Natural killer cell (primary cell): ENCODE data around the gene TSPAN11. TPM values are rescaled to one million over a fixed set of nuclear protein-coding genes. Genes with fewer than 3 reads are reported as not detected.

Experiments
- ATAC-seq, 3 donors: fragments of 150-1000 bp in 2 of 3; fragments of 200-7000 bp in 1 of 3; cut with Tn5 transposase; 1 replicate in 1 of 3; 2 replicates in 2 of 3; pipeline ENCODE4 v1.10.0; 2021; ENCODE audit warnings: mild to moderate bottlenecking in 2 of 3, moderate library complexity in 2 of 3
- DNase-seq, 2 donors: peaks; one replicate each; pipeline versions ENCODE4 v3.0.0 to v3.0.0-alpha.2; 2013 to 2021; ENCODE audit warnings: mixed read lengths in 1 of 2
- H3K27ac ChIP-seq: one replicate; pipeline ENCODE4 v1.5.1; 2013; ENCODE audit warnings: mild to moderate bottlenecking, low read length
- H3K27me3 ChIP-seq: one replicate; pipeline ENCODE4 v1.6.1; 2013; ENCODE audit warnings: low read length; ENCODE audit not compliant: control insufficient read depth, insufficient read depth
- H3K36me3 ChIP-seq: one replicate; pipeline ENCODE4 v1.6.1; 2013; ENCODE audit warnings: low read length; ENCODE audit not compliant: control insufficient read depth, insufficient read depth
- H3K4me1 ChIP-seq: one replicate; pipeline ENCODE4 v1.6.1; 2013; ENCODE audit warnings: low read length; ENCODE audit not compliant: control insufficient read depth, insufficient read depth
- H3K4me3 ChIP-seq: one replicate; pipeline ENCODE4 v1.5.1; 2013; ENCODE audit warnings: low read length
- H3K9me3 ChIP-seq: one replicate; pipeline ENCODE4 v1.6.1; 2013; ENCODE audit warnings: low read length; ENCODE audit not compliant: control insufficient read depth, insufficient read depth
- H3K27ac Mint-ChIP-seq, 2 donors: one replicate each; pipeline ENCODE4 v1.8.0; 2022; ENCODE audit warnings: mild to moderate bottlenecking in 2 of 2, mixed read lengths in 2 of 2, moderate library complexity in 1 of 2
- H3K27me3 Mint-ChIP-seq, 2 donors: one replicate each; pipeline ENCODE4 v1.8.0; 2022; ENCODE audit warnings: low read depth in 2 of 2, mixed read lengths in 2 of 2
- H3K36me3 Mint-ChIP-seq: one replicate; pipeline ENCODE4 v1.8.0; 2022; ENCODE audit warnings: mixed read lengths
- H3K4me1 Mint-ChIP-seq, 2 donors: one replicate each; pipeline ENCODE4 v1.8.0; 2022; ENCODE audit warnings: mixed read lengths in 2 of 2
- H3K4me3 Mint-ChIP-seq: one replicate; pipeline ENCODE4 v1.8.0; 2022; ENCODE audit warnings: mild to moderate bottlenecking, moderate library complexity, mixed read lengths
- H3K9me3 Mint-ChIP-seq, 2 donors: one replicate each; pipeline ENCODE4 v1.8.0; 2022; ENCODE audit warnings: mixed read lengths in 2 of 2
- WGBS: methylation state at CpG from one replicate; pipeline ENCODE4 v1.1.7; 2013; ENCODE audit warnings: missing lambda C conversion rate; ENCODE audit not compliant: insufficient coverage; 5-methylcytosine and 5-hydroxymethylcytosine counted together
- intact Hi-C: fragments of 100-400 bp; cut with micrococcal nuclease; formaldehyde crosslinking; loops from one replicate; pipeline ENCODE4 v1.14.2; 2022
- total RNA-seq, 4 donors: library from RNA; stranded (reverse); fragments of 120-200 nt in 1 of 4; gene quantifications; one replicate each; pipeline versions ENCODE4 v1.2.3 to v1.2.4, GENCODE V29; 2013 to 2022
- TF ChIP-seq, protein P1 (sequence below): fragments of 200-600 bp; IDR thresholded peaks from one replicate; pipeline ENCODE4 v1.8.0; 2022; ENCODE audit warnings: antibody characterized with exemption

TSPAN11 gene
- total RNA-seq, 3 donors from 2014 or later (not counting 1 experiment from before 2014, with no cell fraction given), result not detected

DNA sequence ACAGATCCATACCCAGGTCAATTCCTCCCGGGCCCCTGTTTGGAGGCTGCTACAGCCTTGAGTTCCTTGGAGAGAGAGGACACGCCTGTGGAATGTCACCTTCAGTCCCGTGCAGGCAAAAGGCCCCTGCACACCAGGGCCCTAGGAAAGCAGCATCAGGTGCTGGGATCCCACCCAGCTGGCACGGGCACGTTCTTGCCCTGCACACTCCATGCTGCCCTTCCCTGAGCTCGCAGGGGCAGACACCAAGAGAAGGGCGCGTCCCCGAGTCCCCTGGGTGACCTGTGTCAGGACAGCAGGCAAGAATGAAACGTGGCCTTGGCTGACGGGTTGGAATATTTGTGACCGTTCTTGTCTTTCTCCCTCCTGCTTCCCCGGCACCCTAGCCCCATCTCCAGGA is 67.7 kb downstream of the TSPAN11 start:
- Histone ChIP-seq H3K27ac (no peak overlapping the region), H3K36me3 (no peaks in the 10 kb centered on the region), H3K4me1 (no peaks in the 10 kb centered on the region), H3K9me3 (no peaks in the 10 kb centered on the region), H3K4me3 (no peak overlapping the region), H3K27me3 (no peaks in the 10 kb centered on the region)
- H3K9me3 Mint-ChIP-seq, result no peaks in the 10 kb centered on the region
- H3K27me3 Mint-ChIP-seq, result no peaks in the 10 kb centered on the region
- TF ChIP-seq, protein P1, sequence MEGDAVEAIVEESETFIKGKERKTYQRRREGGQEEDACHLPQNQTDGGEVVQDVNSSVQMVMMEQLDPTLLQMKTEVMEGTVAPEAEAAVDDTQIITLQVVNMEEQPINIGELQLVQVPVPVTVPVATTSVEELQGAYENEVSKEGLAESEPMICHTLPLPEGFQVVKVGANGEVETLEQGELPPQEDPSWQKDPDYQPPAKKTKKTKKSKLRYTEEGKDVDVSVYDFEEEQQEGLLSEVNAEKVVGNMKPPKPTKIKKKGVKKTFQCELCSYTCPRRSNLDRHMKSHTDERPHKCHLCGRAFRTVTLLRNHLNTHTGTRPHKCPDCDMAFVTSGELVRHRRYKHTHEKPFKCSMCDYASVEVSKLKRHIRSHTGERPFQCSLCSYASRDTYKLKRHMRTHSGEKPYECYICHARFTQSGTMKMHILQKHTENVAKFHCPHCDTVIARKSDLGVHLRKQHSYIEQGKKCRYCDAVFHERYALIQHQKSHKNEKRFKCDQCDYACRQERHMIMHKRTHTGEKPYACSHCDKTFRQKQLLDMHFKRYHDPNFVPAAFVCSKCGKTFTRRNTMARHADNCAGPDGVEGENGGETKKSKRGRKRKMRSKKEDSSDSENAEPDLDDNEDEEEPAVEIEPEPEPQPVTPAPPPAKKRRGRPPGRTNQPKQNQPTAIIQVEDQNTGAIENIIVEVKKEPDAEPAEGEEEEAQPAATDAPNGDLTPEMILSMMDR, result no peak
- intact Hi-C loops, result no loop called here
- no peak overlapping the region for H3K4me3 Mint-ChIP-seq
- no peak overlapping the region for H3K27ac Mint-ChIP-seq
- no peaks in the 10 kb centered on the region for H3K4me1 Mint-ChIP-seq
- ATAC-seq (no peak), DNase-seq (no peak)
- 91% methylated on average over 13 of the region's 13 CpGs for WGBS
- H3K36me3 Mint-ChIP-seq, result no peaks in the 10 kb centered on the region

- no peaks in the 10 kb centered on the region for H3K36me3 Mint-ChIP-seq
- H3K4me1 Mint-ChIP-seq, result no peaks in the 10 kb centered on the region
- intact Hi-C loops, result no loop called here
- Histone ChIP-seq H3K36me3 (no peaks in the 10 kb centered on the region), H3K4me1 (no peaks in the 10 kb centered on the region), H3K9me3 (no peaks in the 10 kb centered on the region), H3K4me3 (no peak overlapping the region), H3K27ac (no peak overlapping the region), H3K27me3 (no peaks in the 10 kb centered on the region)
- H3K4me3 Mint-ChIP-seq, result no peak overlapping the region
- DNase-seq (no peak), ATAC-seq (no peak)
- 79% methylated on average over 1 of the region's 2 CpGs for WGBS
- no peak overlapping the region for H3K27ac Mint-ChIP-seq
- peaks cover 0 to 2% of the 10 kb centered on the region in 2 donors for H3K27me3 Mint-ChIP-seq
- H3K9me3 Mint-ChIP-seq, result no peaks in the 10 kb centered on the region
- TF ChIP-seq, protein P1, result no peak
These were observed 69.7 kb downstream of the TSPAN11 start for GRCh38 chr12:30996255-30996654.

DNA sequence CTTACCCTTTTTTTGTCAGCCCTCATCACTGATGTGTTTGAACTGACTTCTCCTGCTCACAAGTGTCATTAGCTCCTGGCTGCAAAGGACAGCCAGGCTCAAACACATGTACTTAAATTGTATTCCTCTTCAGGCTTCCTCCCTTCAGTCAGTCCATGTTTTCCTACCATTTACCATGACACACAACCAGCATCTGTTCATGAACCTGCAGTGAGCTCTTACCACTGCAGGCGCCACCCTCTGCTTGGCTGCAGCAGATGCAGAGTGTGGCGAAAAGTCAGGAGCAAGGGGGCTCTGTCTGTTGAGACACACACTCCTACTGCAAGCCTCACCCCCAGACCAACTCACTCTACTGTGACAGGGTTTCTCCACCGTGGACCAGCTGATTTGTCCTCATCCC is 70.2 kb downstream of the TSPAN11 start:
- H3K27ac Mint-ChIP-seq, result no peak overlapping the region
- Histone ChIP-seq H3K4me3 (no peak overlapping the region), H3K27me3 (no peaks in the 10 kb centered on the region), H3K9me3 (no peaks in the 10 kb centered on the region), H3K36me3 (no peaks in the 10 kb centered on the region), H3K27ac (no peak overlapping the region), H3K4me1 (no peaks in the 10 kb centered on the region)
- 87% methylated on average over 3 of the region's 3 CpGs for WGBS
- H3K4me3 Mint-ChIP-seq, result no peak overlapping the region
- peaks cover 0 to 2% of the 10 kb centered on the region in 2 donors for H3K27me3 Mint-ChIP-seq
- H3K9me3 Mint-ChIP-seq, result no peaks in the 10 kb centered on the region
- H3K36me3 Mint-ChIP-seq, result no peaks in the 10 kb centered on the region
- TF ChIP-seq, protein P1, result no peak
- no peak for ATAC-seq
- no peak for DNase-seq
- no peaks in the 10 kb centered on the region for H3K4me1 Mint-ChIP-seq
- intact Hi-C loops, result no loop called here

DNA sequence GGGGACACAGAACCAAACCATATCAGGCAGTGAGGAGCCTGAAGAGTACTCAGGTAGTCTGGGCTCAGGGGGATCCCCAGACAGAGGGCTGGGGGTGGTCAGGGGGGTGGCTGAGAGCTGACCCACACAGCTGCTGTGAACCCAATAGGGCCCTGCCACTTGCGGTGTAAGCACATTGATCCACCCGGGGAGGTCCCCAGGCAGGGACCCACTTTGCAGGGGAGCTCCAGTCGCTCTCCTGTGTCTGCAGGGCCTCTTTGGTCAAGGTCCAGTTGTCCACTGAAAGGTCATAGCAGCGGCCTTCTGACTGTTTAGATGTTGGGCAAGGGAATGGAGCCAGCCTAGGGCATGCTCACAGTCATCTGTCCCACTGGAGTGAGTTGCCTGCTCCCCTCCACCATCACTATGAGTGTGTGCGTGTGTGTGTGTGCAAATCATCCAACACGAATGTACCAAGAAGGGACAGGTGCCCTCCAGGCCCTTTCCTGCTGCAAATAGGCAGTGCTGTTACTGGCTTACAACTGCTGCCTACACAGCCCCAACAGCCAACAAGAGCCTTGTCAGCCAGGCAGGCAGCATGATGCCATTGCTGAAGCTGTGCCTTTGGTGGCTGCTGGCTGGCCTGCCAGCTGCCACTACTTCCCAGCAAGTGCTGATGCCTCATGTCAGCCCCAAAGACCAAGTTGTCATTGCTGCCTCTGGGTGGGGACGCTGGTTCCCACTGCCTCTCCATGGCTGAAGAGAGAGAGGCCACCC is 71.3 kb downstream of the TSPAN11 start:
- ATAC-seq (no peak), DNase-seq (no peak)
- intact Hi-C loops, result no loop called here
- Mint-ChIP-seq H3K27me3 (peaks cover 0 to 2% of the 10 kb centered on the region in 2 donors), H3K36me3 (no peaks in the 10 kb centered on the region), H3K9me3 (no peaks in the 10 kb centered on the region), H3K27ac (no peak overlapping the region), H3K4me3 (no peak overlapping the region), H3K4me1 (no peaks in the 10 kb centered on the region)
- 84% methylated on average over 7 of the region's 7 CpGs for WGBS
- H3K4me1 ChIP-seq, result no peaks in the 10 kb centered on the region
- TF ChIP-seq, protein P1, result no peak
- no peaks in the 10 kb centered on the region for H3K36me3 ChIP-seq
- H3K4me3 ChIP-seq, result no peak overlapping the region
- no peak overlapping the region for H3K27ac ChIP-seq
- no peaks in the 10 kb centered on the region for H3K9me3 ChIP-seq
- H3K27me3 ChIP-seq, result no peaks in the 10 kb centered on the region
